Epithelial cell of proximal tubule (primary cell): ENCODE results near the gene PDZD2. TPM values are rescaled to one million over a fixed set of nuclear protein-coding genes. Genes with fewer than 3 reads are reported as not detected.

Experiments
- DNase-seq: peaks from one replicate; pipeline ENCODE4 v3.0.0-alpha.2; 2011; ENCODE audit warnings: low read depth
- H3K4me3 ChIP-seq: 2 replicates; pipeline ENCODE4 v1.5.1; 2011; ENCODE audit warnings: low read depth, mild to moderate bottlenecking, low read length
- CTCF ChIP-seq: conservative IDR thresholded peaks from 2 replicates; pipeline ENCODE4 v1.5.1; 2012; ENCODE audit warnings: low read depth, mild to moderate bottlenecking, low read length
- total RNA-seq: library from RNA; depleted of rRNA; stranded (reverse); fragments of >200 nt; gene quantifications from 2 replicates; pipeline ENCODE4 v1.2.3, GENCODE V29; 2015

Gene PDZD2
- total RNA-seq, 1 donor from 2014 or later = 8.4 TPM

GRCh38 chr5:31993165-31993961, 354.4 kb downstream of the PDZD2 start:
- DNase-seq = peak; percentile 72
- no peak overlapping the region for H3K4me3 ChIP-seq
- TF ChIP-seq CTCF = no peak

GRCh38 chr5:31995006-31995405, 356.1 kb downstream of the PDZD2 start:
- DNase-seq = no peak
- H3K4me3 ChIP-seq = no peak overlapping the region
- TF ChIP-seq CTCF = no peak

- no peak for TF ChIP-seq CTCF
- DNase-seq = no peak
- no peak overlapping the region for H3K4me3 ChIP-seq
Observed at GRCh38 chr5:31995714-31996113, 356.8 kb downstream of the PDZD2 start.

GRCh38 chr5:31996909-31997308, 358.0 kb downstream of the PDZD2 start:
- DNase-seq = no peak
- no peak overlapping the region for H3K4me3 ChIP-seq
- TF ChIP-seq CTCF = no peak

GRCh38 chr5:31999470-31999869, 360.5 kb downstream of the PDZD2 start:
- DNase-seq = no peak
- no peak overlapping the region for H3K4me3 ChIP-seq
- TF ChIP-seq CTCF = no peak

GRCh38 chr5:32000731-32001130, 361.8 kb downstream of the PDZD2 start:
- no peak overlapping the region for H3K4me3 ChIP-seq
- DNase-seq = no peak
- TF ChIP-seq CTCF = no peak

GRCh38 chr5:32001284-32001683, 362.4 kb downstream of the PDZD2 start:
- no peak for TF ChIP-seq CTCF
- DNase-seq = no peak
- H3K4me3 ChIP-seq = no peak overlapping the region
